ENCODE data around the gene SUPT5H.

Gene SUPT5H

GRCh38 chr19:39497996-39498797 is 52.8 kb downstream of the SUPT5H start:
- Mint-ChIP-seq H3K4me3 (peak overlapping the region; percentile 54 to 66), H3K27ac (no peak overlapping the region), H3K36me3 (peaks cover under 1 to 4% of the 10 kb centered on the region in 2 donors), H3K27me3 (peaks cover 26 to 42% of the 10 kb centered on the region in 2 donors), H3K9me3 (no peaks in the 10 kb centered on the region), H3K4me1 (peaks cover 20 to 29% of the 10 kb centered on the region in 2 donors)
- ATAC-seq (replicated peaks) (peak; percentile 59), DNase-seq (no peak)

- peaks cover 3 to 6% of the 10 kb centered on the region in 2 donors for H3K36me3 Mint-ChIP-seq
- peaks cover 34 to 50% of the 10 kb centered on the region in 2 donors for H3K27me3 Mint-ChIP-seq
- peak; percentile 45 to 46 for ATAC-seq (replicated peaks)
- DNase-seq: no peak
- peaks cover 25 to 36% of the 10 kb centered on the region in 2 donors for H3K4me1 Mint-ChIP-seq
- H3K9me3 Mint-ChIP-seq: peaks cover 0 to 2% of the 10 kb centered on the region in 2 donors
- peak within 1 kb of the TSS; percentile 66 to 73 for H3K4me3 Mint-ChIP-seq
- H3K27ac Mint-ChIP-seq: no peak within 1 kb of the TSS
Measured at GRCh38 chr19:39498798-39499642, 53.6 kb downstream of the SUPT5H start, which contains the start of gene DLL3. TSS of gene DLL3 (plus strand) at chr19:39498947. CDS start at chr19:39498975, 28 bp downstream.

DNA sequence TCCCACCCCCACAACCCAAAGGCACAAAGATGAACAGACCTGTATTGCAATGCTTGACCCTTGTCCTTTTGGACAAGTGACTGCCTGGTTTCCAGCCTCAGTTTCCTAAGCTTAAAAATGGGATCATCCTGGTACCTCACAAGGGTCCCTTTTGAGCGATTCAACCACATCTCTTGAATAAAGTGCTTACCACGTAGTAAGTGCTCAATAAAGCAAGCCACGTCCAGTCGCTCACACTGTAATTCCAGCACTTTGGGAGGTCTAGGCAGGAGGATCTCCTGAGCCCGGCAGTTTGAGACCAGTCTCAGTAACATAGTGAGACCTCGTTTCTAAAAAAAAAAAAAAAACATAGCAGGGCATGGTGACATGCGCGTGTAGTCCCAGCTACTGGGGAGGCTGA is 54.5 kb downstream of the SUPT5H start:
- peaks cover 3 to 6% of the 10 kb centered on the region in 2 donors for H3K36me3 Mint-ChIP-seq
- peaks cover 0 to 2% of the 10 kb centered on the region in 2 donors for H3K9me3 Mint-ChIP-seq
- no peak for ATAC-seq (replicated peaks)
- H3K27me3 Mint-ChIP-seq: peaks cover 44 to 59% of the 10 kb centered on the region in 2 donors
- H3K4me3 Mint-ChIP-seq: peak overlapping the region; percentile 62 to 66
- DNase-seq: no peak
- no peak overlapping the region for H3K27ac Mint-ChIP-seq
- peaks cover 25 to 36% of the 10 kb centered on the region in 2 donors for H3K4me1 Mint-ChIP-seq

GRCh38 chr19:39500543-39500942 is 55.2 kb downstream of the SUPT5H start:
- Mint-ChIP-seq H3K27ac (no peak overlapping the region), H3K4me1 (peaks cover 26 to 36% of the 10 kb centered on the region in 2 donors), H3K36me3 (peaks cover 3 to 6% of the 10 kb centered on the region in 2 donors), H3K9me3 (peaks cover 0 to 2% of the 10 kb centered on the region in 2 donors), H3K4me3 (peak overlapping the region in 1 of 2 donors; percentile 33), H3K27me3 (peaks cover 48 to 65% of the 10 kb centered on the region in 2 donors)
- DNase-seq: no peak
- ATAC-seq (replicated peaks): no peak

DNA sequence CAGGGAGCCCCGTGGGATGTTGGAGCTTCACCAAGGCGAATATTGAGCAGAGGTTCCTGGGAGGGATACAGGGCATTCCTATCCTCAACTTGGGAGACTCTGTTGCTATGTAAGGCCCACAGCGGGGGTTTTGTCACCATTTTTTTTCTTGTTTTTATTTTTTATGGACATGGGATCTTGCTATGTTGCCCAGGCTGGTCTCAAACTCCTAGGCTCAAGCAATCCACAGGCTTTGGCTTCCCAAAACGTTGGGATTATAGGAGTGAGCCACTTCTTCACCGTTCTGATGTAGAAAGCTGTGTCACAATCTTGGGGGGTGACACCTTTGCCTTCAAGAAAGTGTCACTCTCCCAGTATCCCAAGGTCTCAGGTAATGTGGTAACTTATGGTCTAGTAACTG is 56.0 kb downstream of the SUPT5H start:
- no peak for ATAC-seq (replicated peaks)
- H3K27me3 Mint-ChIP-seq: peaks cover 51 to 69% of the 10 kb centered on the region in 2 donors
- peaks cover 1 to 2% of the 10 kb centered on the region in 2 donors for H3K9me3 Mint-ChIP-seq
- DNase-seq: no peak
- H3K4me1 Mint-ChIP-seq: peaks cover 29 to 39% of the 10 kb centered on the region in 2 donors
- no peak overlapping the region for H3K27ac Mint-ChIP-seq
- H3K36me3 Mint-ChIP-seq: peaks cover 5 to 6% of the 10 kb centered on the region in 2 donors
- no peak overlapping the region for H3K4me3 Mint-ChIP-seq

DNA sequence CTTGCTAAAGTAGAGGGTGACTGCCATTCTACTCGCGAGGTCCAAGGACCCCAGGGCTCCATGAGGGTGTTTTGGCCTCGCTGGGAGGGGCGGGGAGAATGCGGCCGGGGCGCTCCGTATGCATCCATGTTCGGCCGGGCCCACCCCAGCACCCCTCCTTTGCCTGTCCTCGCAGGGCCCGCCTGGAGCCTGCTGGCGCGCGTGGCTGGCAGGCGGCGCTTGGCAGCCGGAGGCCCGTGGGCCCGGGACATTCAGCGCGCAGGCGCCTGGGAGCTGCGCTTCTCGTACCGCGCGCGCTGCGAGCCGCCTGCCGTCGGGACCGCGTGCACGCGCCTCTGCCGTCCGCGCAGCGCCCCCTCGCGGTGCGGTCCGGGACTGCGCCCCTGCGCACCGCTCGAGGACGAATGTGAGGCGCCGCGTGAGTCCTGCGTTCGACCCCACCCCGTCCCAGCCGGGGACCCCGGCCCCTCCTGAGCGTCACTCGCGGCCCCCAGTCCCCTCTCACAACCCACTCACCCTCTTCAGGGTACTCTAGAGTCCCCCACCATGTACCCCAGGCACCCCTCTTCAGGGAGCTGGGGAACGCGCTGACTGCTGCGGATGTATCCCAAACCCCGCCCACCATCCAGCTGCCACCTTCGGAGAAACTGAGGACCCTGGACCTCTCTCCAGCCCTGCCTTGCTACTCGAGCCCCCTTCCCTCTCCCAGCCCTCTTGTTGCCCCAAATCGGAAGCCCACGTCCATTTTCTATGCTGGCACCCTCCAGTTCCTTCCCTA is 57.4 kb downstream of the SUPT5H start:
- H3K27me3 Mint-ChIP-seq: peaks cover 54 to 73% of the 10 kb centered on the region in 2 donors
- peaks cover 2 to 3% of the 10 kb centered on the region in 2 donors for H3K9me3 Mint-ChIP-seq
- DNase-seq (peak; percentile 63), ATAC-seq (replicated peaks) (peak; percentile 47 to 48)
- peaks cover 6 to 7% of the 10 kb centered on the region in 2 donors for H3K36me3 Mint-ChIP-seq
- peaks cover 34 to 50% of the 10 kb centered on the region in 2 donors for H3K4me1 Mint-ChIP-seq
- peak overlapping the region; percentile 23 to 65 for H3K4me3 Mint-ChIP-seq
- no peak overlapping the region for H3K27ac Mint-ChIP-seq

- DNase-seq (no peak), ATAC-seq (replicated peaks) (no peak)
- peaks cover 18 to 31% of the 10 kb centered on the region in 2 donors for H3K4me1 Mint-ChIP-seq
- peaks cover 2 to 3% of the 10 kb centered on the region in 2 donors for H3K9me3 Mint-ChIP-seq
- peaks cover 6 to 7% of the 10 kb centered on the region in 2 donors for H3K36me3 Mint-ChIP-seq
- H3K27ac Mint-ChIP-seq: peak overlapping the region; percentile 48
- H3K27me3 Mint-ChIP-seq: peaks cover 42 to 63% of the 10 kb centered on the region in 2 donors
- peak overlapping the region; percentile 76 to 94 for H3K4me3 Mint-ChIP-seq
Measured at GRCh38 chr19:39506598-39506943, 61.2 kb downstream of the SUPT5H start.

DNA sequence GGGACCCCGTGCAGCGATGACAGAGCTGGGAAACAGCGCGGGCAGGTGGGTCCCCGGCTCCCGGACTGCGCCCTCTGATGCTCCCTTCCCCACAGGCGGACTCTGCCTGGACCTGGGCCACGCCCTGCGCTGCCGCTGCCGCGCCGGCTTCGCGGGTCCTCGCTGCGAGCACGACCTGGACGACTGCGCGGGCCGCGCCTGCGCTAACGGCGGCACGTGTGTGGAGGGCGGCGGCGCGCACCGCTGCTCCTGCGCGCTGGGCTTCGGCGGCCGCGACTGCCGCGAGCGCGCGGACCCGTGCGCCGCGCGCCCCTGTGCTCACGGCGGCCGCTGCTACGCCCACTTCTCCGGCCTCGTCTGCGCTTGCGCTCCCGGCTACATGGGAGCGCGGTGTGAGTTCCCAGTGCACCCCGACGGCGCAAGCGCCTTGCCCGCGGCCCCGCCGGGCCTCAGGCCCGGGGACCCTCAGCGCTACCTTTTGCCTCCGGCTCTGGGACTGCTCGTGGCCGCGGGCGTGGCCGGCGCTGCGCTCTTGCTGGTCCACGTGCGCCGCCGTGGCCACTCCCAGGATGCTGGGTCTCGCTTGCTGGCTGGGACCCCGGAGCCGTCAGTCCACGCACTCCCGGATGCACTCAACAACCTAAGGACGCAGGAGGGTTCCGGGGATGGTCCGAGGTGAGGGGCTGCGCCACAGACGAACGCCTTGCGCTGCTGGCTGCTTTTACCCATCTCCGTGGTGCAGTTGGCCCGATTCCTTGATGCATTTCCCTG is 61.7 kb downstream of the SUPT5H start:
- Mint-ChIP-seq H3K4me3 (peak overlapping the region; percentile 86 to 94), H3K4me1 (peaks cover 18 to 31% of the 10 kb centered on the region in 2 donors), H3K27me3 (peaks cover 42 to 64% of the 10 kb centered on the region in 2 donors), H3K9me3 (peaks cover 2 to 3% of the 10 kb centered on the region in 2 donors), H3K27ac (peak overlapping the region; percentile 76), H3K36me3 (peaks cover 6 to 7% of the 10 kb centered on the region in 2 donors)
- ATAC-seq (replicated peaks) (peak; percentile 78 to 83), DNase-seq (peak; percentile 55)

- H3K27ac Mint-ChIP-seq: peak overlapping the region; percentile 76
- H3K4me1 Mint-ChIP-seq: peaks cover 18 to 31% of the 10 kb centered on the region in 2 donors
- DNase-seq (no peak), ATAC-seq (replicated peaks) (no peak)
- H3K9me3 Mint-ChIP-seq: peaks cover 2 to 3% of the 10 kb centered on the region in 2 donors
- peaks cover 6 to 7% of the 10 kb centered on the region in 2 donors for H3K36me3 Mint-ChIP-seq
- H3K27me3 Mint-ChIP-seq: peaks cover 46 to 71% of the 10 kb centered on the region in 2 donors
- H3K4me3 Mint-ChIP-seq: peak overlapping the region; percentile 86 to 94
Measured at GRCh38 chr19:39507715-39508364, 62.5 kb downstream of the SUPT5H start.

GRCh38 chr19:39508629-39509028 is 63.2 kb downstream of the SUPT5H start:
- no peak overlapping the region for H3K4me3 Mint-ChIP-seq

GRCh38 chr19:39509233-39509632 is 63.9 kb downstream of the SUPT5H start:
- peaks cover 47 to 71% of the 10 kb centered on the region in 2 donors for H3K27me3 Mint-ChIP-seq
- ATAC-seq (replicated peaks): no peak
- H3K9me3 Mint-ChIP-seq: peaks cover 0 to 3% of the 10 kb centered on the region in 2 donors
- H3K4me3 Mint-ChIP-seq: no peak overlapping the region
- H3K36me3 Mint-ChIP-seq: peaks cover 0 to 3% of the 10 kb centered on the region in 2 donors
- DNase-seq: no peak
- H3K27ac Mint-ChIP-seq: no peak overlapping the region
- peaks cover 12 to 21% of the 10 kb centered on the region in 2 donors for H3K4me1 Mint-ChIP-seq

More at GRCh38 chr19:39508629-39509028, 63.2 kb downstream of the SUPT5H start:
- Mint-ChIP-seq H3K9me3 (peaks cover 0 to 3% of the 10 kb centered on the region in 2 donors), H3K27me3 (peaks cover 48 to 71% of the 10 kb centered on the region in 2 donors), H3K4me1 (peaks cover 13 to 24% of the 10 kb centered on the region in 2 donors), H3K27ac (no peak overlapping the region), H3K36me3 (peaks cover under 1 to 3% of the 10 kb centered on the region in 2 donors)
- DNase-seq (no peak), ATAC-seq (replicated peaks) (no peak)

DNA sequence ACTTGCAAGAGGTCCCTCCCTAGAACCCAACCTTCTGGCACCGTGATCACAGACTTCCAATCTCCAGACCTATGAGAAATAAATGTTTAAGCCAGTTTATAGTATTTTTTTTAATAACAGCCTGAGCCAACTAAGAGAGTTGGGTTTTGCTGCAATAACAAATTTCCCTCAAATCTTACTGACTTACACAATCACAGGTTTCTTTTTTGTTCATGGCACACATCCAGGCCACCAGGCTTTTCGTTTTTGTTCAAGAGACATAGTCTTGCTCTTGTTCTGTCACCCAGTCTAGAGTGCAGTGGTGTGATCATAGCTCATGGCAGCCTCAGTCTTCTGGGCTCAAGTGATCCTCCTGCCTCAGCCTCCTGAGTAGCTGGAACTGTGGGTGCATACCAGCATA is 67.6 kb downstream of the SUPT5H start:
- Mint-ChIP-seq H3K4me1 (peaks cover 12 to 24% of the 10 kb centered on the region in 2 donors), H3K9me3 (no peaks in the 10 kb centered on the region), H3K36me3 (no peaks in the 10 kb centered on the region), H3K27me3 (peaks cover 51 to 73% of the 10 kb centered on the region in 2 donors), H3K4me3 (no peak overlapping the region), H3K27ac (no peak overlapping the region)
- ATAC-seq (replicated peaks) (no peak), DNase-seq (no peak)
